Measurements from ENCODE around the gene KIFC3.
"Not testable (repeated sequence)": the region's sequence is repeated elsewhere in the genome, so short reads cannot be mapped to it uniquely, and the experiment has no call there.

Gene KIFC3

GRCh38 chr16:57748596-57748995 is 53.7 kb downstream of the KIFC3 start:
- no peaks in the 10 kb centered on the region for H3K9me3 ChIP-seq (ENCODE audit: control insufficient read depth, insufficient read depth, low read length)
- H3K4me1 ChIP-seq (ENCODE audit: control insufficient read depth, low read length) = no peaks in the 10 kb centered on the region
- H3K9me2 ChIP-seq (replicated peaks; ENCODE audit: control insufficient read depth, low read length) = no peaks in the 10 kb centered on the region
- no peaks in the 10 kb centered on the region for H3F3A ChIP-seq (ENCODE audit: control insufficient read depth, insufficient read depth)
- H3K27me3 ChIP-seq (ENCODE audit: control insufficient read depth, low read length) = no peaks in the 10 kb centered on the region
- H3K4me3 ChIP-seq (ENCODE audit: low read length) = no peak overlapping the region
- TF ChIP-seq CTCF (IDR thresholded peaks at IDR 0.05; ENCODE audit: low read depth, low read length, poor library complexity, severe bottlenecking) = no peak
- H3K4me2 ChIP-seq (ENCODE audit: low read length) = no peak overlapping the region
- no peaks in the 10 kb centered on the region for H3K79me2 ChIP-seq (ENCODE audit: control insufficient read depth, low read length)
- no peak overlapping the region for H3K27ac ChIP-seq (ENCODE audit: low read depth, low read length)
- H3K36me3 ChIP-seq (ENCODE audit: control insufficient read depth, low read length) = peaks cover 7% of the 10 kb centered on the region; the same call in 1 of the 2 replicates
- H4K20me1 ChIP-seq (ENCODE audit: control insufficient read depth, insufficient read depth, low read depth, low read length) = no peaks in the 10 kb centered on the region

- Histone ChIP-seq H3K4me2 (ENCODE audit: low read length) (no peak overlapping the region), H3K9me3 (ENCODE audit: control insufficient read depth, insufficient read depth, low read length) (no peaks in the 10 kb centered on the region), H3F3A (ENCODE audit: control insufficient read depth, insufficient read depth) (no peaks in the 10 kb centered on the region), H3K27ac (ENCODE audit: low read depth, low read length) (no peak overlapping the region), H4K20me1 (ENCODE audit: control insufficient read depth, insufficient read depth, low read depth, low read length) (no peaks in the 10 kb centered on the region), H3K27me3 (ENCODE audit: control insufficient read depth, low read length) (no peaks in the 10 kb centered on the region), H3K4me1 (ENCODE audit: control insufficient read depth, low read length) (no peaks in the 10 kb centered on the region), H3K36me3 (ENCODE audit: control insufficient read depth, low read length) (peaks cover 7% of the 10 kb centered on the region; the same call in 1 of the 2 replicates), H3K9me2 (replicated peaks; ENCODE audit: control insufficient read depth, low read length) (no peaks in the 10 kb centered on the region), H3K79me2 (ENCODE audit: control insufficient read depth, low read length) (no peaks in the 10 kb centered on the region), H3K4me3 (ENCODE audit: low read length) (no peak overlapping the region)
- TF ChIP-seq EZH2phosphoT487 (IDR thresholded peaks at IDR 0.05; ENCODE audit: borderline replicate concordance, low read length) (no peak), CTCF (IDR thresholded peaks at IDR 0.05; ENCODE audit: low read depth, low read length, poor library complexity, severe bottlenecking) (no peak)
These were observed 54.3 kb downstream of the KIFC3 start for GRCh38 chr16:57747996-57748395.

GRCh38 chr16:57747496-57747895 is 54.8 kb downstream of the KIFC3 start:
- H3K79me2 ChIP-seq (ENCODE audit: control insufficient read depth, low read length) = no peaks in the 10 kb centered on the region
- H3F3A ChIP-seq (ENCODE audit: control insufficient read depth, insufficient read depth) = no peaks in the 10 kb centered on the region
- peaks cover 9% of the 10 kb centered on the region; the same call in 1 of the 2 replicates for H3K36me3 ChIP-seq (ENCODE audit: control insufficient read depth, low read length)
- no peak for TF ChIP-seq CTCF (IDR thresholded peaks at IDR 0.05; ENCODE audit: low read depth, low read length, poor library complexity, severe bottlenecking)
- TF ChIP-seq EZH2phosphoT487 (IDR thresholded peaks at IDR 0.05; ENCODE audit: borderline replicate concordance, low read length) = no peak
- no peaks in the 10 kb centered on the region for H3K4me1 ChIP-seq (ENCODE audit: control insufficient read depth, low read length)
- H3K9me3 ChIP-seq (ENCODE audit: control insufficient read depth, insufficient read depth, low read length) = no peaks in the 10 kb centered on the region
- H3K9me2 ChIP-seq (replicated peaks; ENCODE audit: control insufficient read depth, low read length) = no peaks in the 10 kb centered on the region
- no peak overlapping the region for H3K4me3 ChIP-seq (ENCODE audit: low read length)
- no peak overlapping the region for H3K27ac ChIP-seq (ENCODE audit: low read depth, low read length)
- H3K27me3 ChIP-seq (ENCODE audit: control insufficient read depth, low read length) = no peaks in the 10 kb centered on the region
- H4K20me1 ChIP-seq (ENCODE audit: control insufficient read depth, insufficient read depth, low read depth, low read length) = no peaks in the 10 kb centered on the region
- no peak overlapping the region for H3K4me2 ChIP-seq (ENCODE audit: low read length)

GRCh38 chr16:57747091-57747490 is 55.2 kb downstream of the KIFC3 start:
- Histone ChIP-seq H3K9me2 (replicated peaks; ENCODE audit: control insufficient read depth, low read length) (no peaks in the 10 kb centered on the region), H3K36me3 (ENCODE audit: control insufficient read depth, low read length) (peaks cover 13% of the 10 kb centered on the region), H3K27ac (ENCODE audit: low read depth, low read length) (no peak overlapping the region), H3K9me3 (ENCODE audit: control insufficient read depth, insufficient read depth, low read length) (no peaks in the 10 kb centered on the region), H3K4me1 (ENCODE audit: control insufficient read depth, low read length) (no peaks in the 10 kb centered on the region), H4K20me1 (ENCODE audit: control insufficient read depth, insufficient read depth, low read depth, low read length) (no peaks in the 10 kb centered on the region), H3K79me2 (ENCODE audit: control insufficient read depth, low read length) (no peaks in the 10 kb centered on the region), H3F3A (ENCODE audit: control insufficient read depth, insufficient read depth) (no peaks in the 10 kb centered on the region), H3K4me3 (ENCODE audit: low read length) (no peak overlapping the region), H3K27me3 (ENCODE audit: control insufficient read depth, low read length) (no peaks in the 10 kb centered on the region), H3K4me2 (ENCODE audit: low read length) (no peak overlapping the region)
- TF ChIP-seq CTCF (IDR thresholded peaks at IDR 0.05; ENCODE audit: low read depth, low read length, poor library complexity, severe bottlenecking) (no peak), EZH2phosphoT487 (IDR thresholded peaks at IDR 0.05; ENCODE audit: borderline replicate concordance, low read length) (no peak)

GRCh38 chr16:57746316-57746715 is 56.0 kb downstream of the KIFC3 start:
- not testable (repeated sequence) for H3F3A ChIP-seq (ENCODE audit: control insufficient read depth, insufficient read depth); H3K4me3 ChIP-seq (ENCODE audit: low read length); H3K9me3 ChIP-seq (ENCODE audit: control insufficient read depth, insufficient read depth, low read length); H4K20me1 ChIP-seq (ENCODE audit: control insufficient read depth, insufficient read depth, low read depth, low read length); H3K4me2 ChIP-seq (ENCODE audit: low read length); H3K79me2 ChIP-seq (ENCODE audit: control insufficient read depth, low read length); H3K4me1 ChIP-seq (ENCODE audit: control insufficient read depth, low read length); H3K27ac ChIP-seq (ENCODE audit: low read depth, low read length); H3K27me3 ChIP-seq (ENCODE audit: control insufficient read depth, low read length); H3K9me2 ChIP-seq (replicated peaks; ENCODE audit: control insufficient read depth, low read length)
- H3K36me3 ChIP-seq (ENCODE audit: control insufficient read depth, low read length) = peaks cover 17% of the 10 kb centered on the region

Data from DOHH2 (cell line).